ENCODE measurements around the gene SARDH.

Gene SARDH

DNA sequence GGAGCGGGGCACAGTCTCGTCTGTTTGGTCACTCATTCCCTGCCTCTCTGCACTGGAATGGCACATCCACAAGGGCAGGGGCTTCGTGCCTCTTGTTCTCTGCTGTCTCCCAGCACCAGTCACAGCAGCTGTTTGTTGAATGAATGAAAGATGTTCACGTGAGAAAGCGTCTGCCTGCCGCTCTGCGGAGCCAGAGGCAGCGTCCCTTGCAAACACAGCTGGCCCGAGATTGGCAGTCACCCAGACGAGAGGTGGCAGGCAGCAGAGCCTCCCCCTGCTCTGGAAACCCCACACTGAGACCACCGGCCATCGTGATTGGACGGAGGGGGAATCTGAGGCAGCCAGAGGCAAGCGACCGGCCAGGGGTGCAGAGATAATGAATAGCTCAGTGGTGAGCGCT, 123.0 kb downstream of the SARDH start:
- Histone ChIP-seq H3K27me3 (ENCODE audit: insufficient read depth, low read length, poor library complexity) (no peaks in the 10 kb centered on the region), H3K36me3 (ENCODE audit: control insufficient read depth, insufficient read depth, low read length) (no peaks in the 10 kb centered on the region), H3K9ac (ENCODE audit: low read length) (no peak overlapping the region), H3K56ac (ENCODE audit: low read length) (no peak overlapping the region), H3K4ac (ENCODE audit: low read depth, low read length) (no peak overlapping the region), H3K27ac (ENCODE audit: low read depth, low read length) (no peak overlapping the region), H2BK15ac (replicated peaks; ENCODE audit: low read depth) (no peak overlapping the region), H3K79me1 (ENCODE audit: low read length) (no peaks in the 10 kb centered on the region), H3K4me3 (ENCODE audit: low read length) (no peak overlapping the region), H4K5ac (ENCODE audit: low read length) (no peak overlapping the region), H3K79me2 (ENCODE audit: control insufficient read depth, insufficient read depth, low read length) (no peaks in the 10 kb centered on the region), H3K18ac (ENCODE audit: low read length) (no peak overlapping the region), H2BK120ac (ENCODE audit: low read depth, low read length) (no peak overlapping the region), H3K4me1 (ENCODE audit: control insufficient read depth, low read depth, low read length) (no peaks in the 10 kb centered on the region), H3K23ac (ENCODE audit: low read length) (no peak overlapping the region), H2AK5ac (ENCODE audit: low read length) (no peak overlapping the region), H2BK5ac (ENCODE audit: low read length) (no peak overlapping the region), H3K4me2 (ENCODE audit: low read length) (no peak overlapping the region), H4K8ac (ENCODE audit: low read depth, low read length) (no peak overlapping the region)
- no CpG with 5 or more reads among the region's 16 CpGs for WGBS (ENCODE audit: extremely low coverage, insufficient coverage, low lambda C conversion rate)
- DNase-seq, result no peak

DNA sequence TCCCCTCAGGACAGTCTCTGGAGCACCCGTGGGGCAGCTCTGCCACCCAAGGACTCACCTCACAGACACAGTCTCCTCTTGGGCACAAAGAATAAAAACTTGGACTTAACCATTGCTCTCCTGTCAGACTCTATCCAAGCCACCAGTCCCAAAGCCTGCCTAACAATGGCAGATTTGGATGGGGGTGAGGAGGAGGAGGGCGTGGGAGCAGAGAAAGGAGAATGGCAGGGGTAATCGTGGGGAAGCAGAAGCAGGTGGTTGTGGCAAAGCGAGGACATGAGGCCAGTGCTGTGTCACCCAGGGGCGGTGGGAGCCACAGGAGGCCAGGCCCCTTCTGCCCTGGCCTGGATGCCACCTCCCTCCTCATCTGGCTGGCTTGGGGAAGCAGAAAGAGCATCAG, 123.5 kb downstream of the SARDH start:
- Histone ChIP-seq H3K4me1 (ENCODE audit: control insufficient read depth, low read depth, low read length) (no peaks in the 10 kb centered on the region), H2BK15ac (replicated peaks; ENCODE audit: low read depth) (no peak overlapping the region), H3K4me2 (ENCODE audit: low read length) (no peak overlapping the region), H3K9ac (ENCODE audit: low read length) (no peak overlapping the region), H3K79me1 (ENCODE audit: low read length) (no peaks in the 10 kb centered on the region), H3K79me2 (ENCODE audit: control insufficient read depth, insufficient read depth, low read length) (no peaks in the 10 kb centered on the region), H3K27ac (ENCODE audit: low read depth, low read length) (no peak overlapping the region), H4K5ac (ENCODE audit: low read length) (no peak overlapping the region), H2AK5ac (ENCODE audit: low read length) (no peak overlapping the region), H3K27me3 (ENCODE audit: insufficient read depth, low read length, poor library complexity) (no peaks in the 10 kb centered on the region), H2BK5ac (ENCODE audit: low read length) (no peak overlapping the region), H3K4me3 (ENCODE audit: low read length) (no peak overlapping the region), H3K23ac (ENCODE audit: low read length) (no peak overlapping the region), H3K4ac (ENCODE audit: low read depth, low read length) (no peak overlapping the region), H3K56ac (ENCODE audit: low read length) (no peak overlapping the region), H2BK120ac (ENCODE audit: low read depth, low read length) (no peak overlapping the region), H3K18ac (ENCODE audit: low read length) (no peak overlapping the region), H4K8ac (ENCODE audit: low read depth, low read length) (no peak overlapping the region), H3K36me3 (ENCODE audit: control insufficient read depth, insufficient read depth, low read length) (no peaks in the 10 kb centered on the region)
- no CpG with 5 or more reads among the region's 5 CpGs for WGBS (ENCODE audit: extremely low coverage, insufficient coverage, low lambda C conversion rate)
- DNase-seq, result no peak

DNA sequence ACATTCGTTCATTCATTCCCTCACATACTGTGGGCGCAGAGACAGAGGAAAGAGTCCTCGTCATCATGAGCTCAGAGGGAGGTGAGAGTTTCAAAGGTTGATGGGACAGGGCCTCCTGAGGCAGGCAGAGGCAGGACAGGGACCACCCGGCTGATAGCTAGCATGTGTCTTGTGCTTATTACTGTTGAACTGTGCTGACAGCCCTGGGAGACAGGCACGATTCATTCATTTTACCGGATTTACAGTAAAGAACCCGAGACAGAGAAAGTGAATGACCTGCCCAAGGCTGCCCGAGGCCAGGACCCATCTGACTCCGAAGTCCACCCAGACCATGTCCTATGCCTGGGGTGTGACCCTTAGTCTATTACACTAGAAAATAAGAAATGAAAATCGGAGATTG, 124.1 kb downstream of the SARDH start:
- H3K79me1 ChIP-seq (ENCODE audit: low read length), result no peaks in the 10 kb centered on the region
- no peak overlapping the region for H4K8ac ChIP-seq (ENCODE audit: low read depth, low read length)
- no peaks in the 10 kb centered on the region for H3K36me3 ChIP-seq (ENCODE audit: control insufficient read depth, insufficient read depth, low read length)
- no peak overlapping the region for H3K56ac ChIP-seq (ENCODE audit: low read length)
- DNase-seq, result no peak
- no CpG with 5 or more reads among the region's 10 CpGs for WGBS (ENCODE audit: extremely low coverage, insufficient coverage, low lambda C conversion rate)
- no peaks in the 10 kb centered on the region for H3K79me2 ChIP-seq (ENCODE audit: control insufficient read depth, insufficient read depth, low read length)
- H2BK5ac ChIP-seq (ENCODE audit: low read length), result no peak overlapping the region
- no peak overlapping the region for H3K4ac ChIP-seq (ENCODE audit: low read depth, low read length)
- H3K27me3 ChIP-seq (ENCODE audit: insufficient read depth, low read length, poor library complexity), result no peaks in the 10 kb centered on the region
- no peak overlapping the region for H3K9ac ChIP-seq (ENCODE audit: low read length)
- H2BK15ac ChIP-seq (replicated peaks; ENCODE audit: low read depth), result no peak overlapping the region
- H2BK120ac ChIP-seq (ENCODE audit: low read depth, low read length), result no peak overlapping the region
- H3K18ac ChIP-seq (ENCODE audit: low read length), result no peak overlapping the region
- H3K27ac ChIP-seq (ENCODE audit: low read depth, low read length), result no peak overlapping the region
- H3K4me1 ChIP-seq (ENCODE audit: control insufficient read depth, low read depth, low read length), result no peaks in the 10 kb centered on the region
- no peak overlapping the region for H4K5ac ChIP-seq (ENCODE audit: low read length)
- no peak overlapping the region for H3K4me3 ChIP-seq (ENCODE audit: low read length)
- no peak overlapping the region for H2AK5ac ChIP-seq (ENCODE audit: low read length)
- H3K23ac ChIP-seq (ENCODE audit: low read length), result no peak overlapping the region
- H3K4me2 ChIP-seq (ENCODE audit: low read length), result no peak overlapping the region

Measured in mesendoderm (in vitro differentiated cells).